ENCODE results near the gene DCBLD1.

The DCBLD1 gene

GRCh38 chr6:117530467-117531242 is 48.2 kb downstream of the DCBLD1 start:
- DNase-seq (ENCODE audit: low read depth in 2 of 2), result no peak

- no peak for DNase-seq (ENCODE audit: low read depth in 2 of 2)
Observed at GRCh38 chr6:117531346-117531745, 48.9 kb downstream of the DCBLD1 start.

GRCh38 chr6:117531809-117532725 is 49.6 kb downstream of the DCBLD1 start:
- no peak for DNase-seq (ENCODE audit: low read depth in 2 of 2)

GRCh38 chr6:117533775-117534174 is 51.3 kb downstream of the DCBLD1 start:
- DNase-seq (ENCODE audit: low read depth in 2 of 2), result no peak

- DNase-seq (ENCODE audit: low read depth in 2 of 2), result no peak
Observed at GRCh38 chr6:117534974-117535373, 52.5 kb downstream of the DCBLD1 start.

GRCh38 chr6:117536317-117536716 is 53.8 kb downstream of the DCBLD1 start:
- DNase-seq (ENCODE audit: low read depth in 2 of 2), result no peak

- no peak for DNase-seq (ENCODE audit: low read depth in 2 of 2)
Observed at GRCh38 chr6:117538615-117539014, 56.1 kb downstream of the DCBLD1 start.

- DNase-seq (ENCODE audit: low read depth in 2 of 2), result no peak
Observed at GRCh38 chr6:117540670-117541069, 58.2 kb downstream of the DCBLD1 start.

GRCh38 chr6:117542493-117542892 is 60.0 kb downstream of the DCBLD1 start:
- no peak for DNase-seq (ENCODE audit: low read depth in 2 of 2)

- no peak for DNase-seq (ENCODE audit: low read depth in 2 of 2)
Observed at GRCh38 chr6:117544716-117545115, 62.2 kb downstream of the DCBLD1 start.

GRCh38 chr6:117545161-117545595 is 62.7 kb downstream of the DCBLD1 start:
- no peak for DNase-seq (ENCODE audit: low read depth in 2 of 2)

GRCh38 chr6:117546674-117547073 is 64.2 kb downstream of the DCBLD1 start:
- DNase-seq (ENCODE audit: low read depth in 2 of 2), result no peak

- peak in 1 of 2 donors; percentile 11 for DNase-seq (ENCODE audit: low read depth in 2 of 2)
Observed at GRCh38 chr6:117547688-117548621, 65.5 kb downstream of the DCBLD1 start.

GRCh38 chr6:117548797-117549301 is 66.4 kb downstream of the DCBLD1 start:
- no peak for DNase-seq (ENCODE audit: low read depth in 2 of 2)

- DNase-seq (ENCODE audit: low read depth in 2 of 2), result no peak
Observed at GRCh38 chr6:117549611-117550010, 67.1 kb downstream of the DCBLD1 start.

- no peak for DNase-seq (ENCODE audit: low read depth in 2 of 2)
Observed at GRCh38 chr6:117550078-117550600, 67.7 kb downstream of the DCBLD1 start.

- no peak for DNase-seq (ENCODE audit: low read depth in 2 of 2)
Observed at GRCh38 chr6:117550618-117551242, 68.3 kb downstream of the DCBLD1 start.

- no peak for DNase-seq (ENCODE audit: low read depth in 2 of 2)
Observed at GRCh38 chr6:117552618-117553017, 70.1 kb downstream of the DCBLD1 start.

GRCh38 chr6:117553142-117553541 is 70.7 kb downstream of the DCBLD1 start:
- no peak for DNase-seq (ENCODE audit: low read depth in 2 of 2)

- no peak for DNase-seq (ENCODE audit: low read depth in 2 of 2)
Observed at GRCh38 chr6:117555262-117555849, 72.9 kb downstream of the DCBLD1 start.

All from stimulated activated CD4-positive, alpha-beta T cell treated with anti-CD3 and anti-CD28 coated beads, Interleukin-15, amount 100 ng/mL, for 48 hours (primary cell).